Thoracic aorta (tissue), 2 donors: ENCODE measurements around the gene IL10. TPM values are rescaled to one million over a fixed set of nuclear protein-coding genes. Genes with fewer than 3 reads are reported as not detected.

Experiments used
- ATAC-seq: fragments of 150-250 bp; one replicate; pipeline ENCODE4 v1.8.0; 2017; ENCODE audit warnings: low read depth; ENCODE audit not compliant: insufficient number of reproducible peaks, low FRiP score
- DNase-seq: peaks from one replicate; pipeline ENCODE4 v3.0.0-alpha.2; 2020; ENCODE audit warnings: low spot score
- H3K27ac ChIP-seq, 2 donors: fragments of 200-600 bp; sonication (generic); 1 replicate in 1 of 2; 2 replicates in 1 of 2; pipeline ENCODE4 v1.5.1; 2016; ENCODE audit warnings: mild to moderate bottlenecking in 2 of 2, moderate library complexity in 2 of 2
- H3K27me3 ChIP-seq: fragments of 200-600 bp; sonication (generic); replicated peaks from 2 replicates; pipeline ENCODE4 v1.6.0; 2016; ENCODE audit warnings: mild to moderate bottlenecking; ENCODE audit not compliant: insufficient read depth
- H3K36me3 ChIP-seq: fragments of 200-600 bp; sonication (generic); one replicate; pipeline ENCODE4 v1.5.1; 2016
- H3K4me1 ChIP-seq, 2 donors: fragments of 200-600 bp; sonication (generic); 1 replicate in 1 of 2; 2 replicates in 1 of 2; pipeline versions ENCODE4 v1.5.1 to v1.6.0; 2016; ENCODE audit warnings: low read depth in 2 of 2, mild to moderate bottlenecking in 1 of 2; ENCODE audit not compliant: control insufficient read depth in 1 of 2
- H3K4me3 ChIP-seq: fragments of 200-600 bp; sonication (generic); 2 replicates; pipeline ENCODE4 v1.5.1; 2016; ENCODE audit warnings: mild to moderate bottlenecking
- H3K9me3 ChIP-seq: fragments of 200-600 bp; sonication (generic); 2 replicates; pipeline ENCODE4 v1.5.1; 2016
- CTCF ChIP-seq: fragments of 200-600 bp; sonication (generic); IDR thresholded peaks from one replicate; pipeline ENCODE4 v1.5.1; 2019; ENCODE audit warnings: antibody characterized with exemption
- total RNA-seq, 2 donors: library from RNA; depleted of rRNA; stranded (reverse); fragments of >200 nt; gene quantifications; one replicate each; pipeline versions ENCODE4 v1.1.0 to v1.2.3, GENCODE V29; 2016

IL10 gene
- total RNA-seq, 2 donors from 2014 or later: 19.8 to 40.9 TPM

GRCh38 chr1:206802401-206802800, 30.1 kb upstream of the IL10 start:
- H3K4me1 ChIP-seq: no peaks in the 10 kb centered on the region
- H3K27me3 ChIP-seq: no peaks in the 10 kb centered on the region
- ATAC-seq (no peak), DNase-seq (no peak)
- no peak overlapping the region for H3K27ac ChIP-seq
- no peaks in the 10 kb centered on the region for H3K9me3 ChIP-seq
- no peaks in the 10 kb centered on the region for H3K36me3 ChIP-seq
- TF ChIP-seq CTCF: no peak
- H3K4me3 ChIP-seq: no peak overlapping the region

- H3K27ac ChIP-seq: no peak overlapping the region
- no peaks in the 10 kb centered on the region for H3K9me3 ChIP-seq
- no peak overlapping the region for H3K4me3 ChIP-seq
- no peaks in the 10 kb centered on the region for H3K27me3 ChIP-seq
- TF ChIP-seq CTCF: no peak
- ATAC-seq (no peak), DNase-seq (no peak)
- no peaks in the 10 kb centered on the region for H3K4me1 ChIP-seq
- no peaks in the 10 kb centered on the region for H3K36me3 ChIP-seq
These were observed 29.2 kb upstream of the IL10 start for GRCh38 chr1:206801467-206801866.

- TF ChIP-seq CTCF: no peak
- no peak for ATAC-seq
- Histone ChIP-seq H3K4me1 (no peaks in the 10 kb centered on the region), H3K27me3 (no peaks in the 10 kb centered on the region), H3K36me3 (no peaks in the 10 kb centered on the region), H3K27ac (no peak overlapping the region), H3K9me3 (no peaks in the 10 kb centered on the region), H3K4me3 (no peak overlapping the region)
- DNase-seq: no peak
These were observed 28.6 kb upstream of the IL10 start for GRCh38 chr1:206800891-206801290.

- ATAC-seq (no peak), DNase-seq (no peak)
- H3K4me3 ChIP-seq: no peak overlapping the region
- H3K36me3 ChIP-seq: no peaks in the 10 kb centered on the region
- H3K4me1 ChIP-seq: no peaks in the 10 kb centered on the region
- no peak overlapping the region for H3K27ac ChIP-seq
- H3K9me3 ChIP-seq: no peaks in the 10 kb centered on the region
- H3K27me3 ChIP-seq: no peaks in the 10 kb centered on the region
- no peak for TF ChIP-seq CTCF
These were observed 28.1 kb upstream of the IL10 start for GRCh38 chr1:206800411-206800810.

- TF ChIP-seq CTCF: no peak
These were observed 27.0 kb upstream of the IL10 start for GRCh38 chr1:206799311-206799710.

More at GRCh38 chr1:206799311-206799710, 27.0 kb upstream of the IL10 start:
- no peak for DNase-seq
- no peaks in the 10 kb centered on the region for H3K9me3 ChIP-seq
- no peak overlapping the region for H3K27ac ChIP-seq
- no peak for ATAC-seq
- no peaks in the 10 kb centered on the region for H3K4me1 ChIP-seq
- H3K36me3 ChIP-seq: no peaks in the 10 kb centered on the region
- no peak overlapping the region for H3K4me3 ChIP-seq
- H3K27me3 ChIP-seq: no peaks in the 10 kb centered on the region
